Epithelial cell of esophagus (primary cell): Measurements from ENCODE around the gene SCAPER.
A peak's percentile ranks its signal among the peaks of the same experiment; 100 is the strongest.

Source experiments
- DNase-seq: peaks from one replicate; pipeline ENCODE4 v3.0.0; 2010; ENCODE audit warnings: low read depth
- H3K4me3 ChIP-seq: 2 replicates; pipeline ENCODE4 v1.5.1; 2011; ENCODE audit warnings: mild to moderate bottlenecking, low read length, control low read depth
- CTCF ChIP-seq: IDR thresholded peaks from 2 replicates; pipeline ENCODE4 v1.5.1; 2011; ENCODE audit warnings: low read depth, mild to moderate bottlenecking, low read length, control low read depth, inconsistent platforms; ENCODE audit not compliant: insufficient read depth; ENCODE audit errors: missing control alignments

The SCAPER gene

GRCh38 chr15:76932135-76932966, 27.2 kb upstream of the SCAPER start:
- no peak for TF ChIP-seq CTCF
- peak; percentile 7 for DNase-seq
- peak overlapping the region; percentile 77 for H3K4me3 ChIP-seq

- peak within 1 kb of the TSS; percentile 77 for H3K4me3 ChIP-seq
- TF ChIP-seq CTCF = no peak
- peak; percentile 97 for DNase-seq
Measured at GRCh38 chr15:76931397-76932134, 26.4 kb upstream of the SCAPER start, which contains the start of gene RCN2. TSS of gene RCN2 (plus strand) at chr15:76931749. CDS start at chr15:76931842, 93 bp downstream.

- peak overlapping the region; percentile 59 for H3K4me3 ChIP-seq
- DNase-seq = no peak
- TF ChIP-seq CTCF = peak; percentile 13
Measured at GRCh38 chr15:76930831-76931396, 25.8 kb upstream of the SCAPER start.

GRCh38 chr15:76929011-76929760, 24.0 kb upstream of the SCAPER start:
- TF ChIP-seq CTCF = no peak
- no peak overlapping the region for H3K4me3 ChIP-seq
- DNase-seq = no peak

GRCh38 chr15:76928201-76928600, 23.1 kb upstream of the SCAPER start:
- no peak for DNase-seq
- TF ChIP-seq CTCF = no peak
- H3K4me3 ChIP-seq = no peak overlapping the region

GRCh38 chr15:76916369-76916768, 11.2 kb upstream of the SCAPER start:
- TF ChIP-seq CTCF = no peak
- DNase-seq = no peak
- no peak overlapping the region for H3K4me3 ChIP-seq
